ENCODE measurements around the gene NACC2. TPM values are rescaled to one million over a fixed set of nuclear protein-coding genes. Genes with fewer than 3 reads are reported as not detected.

The NACC2 gene
- total and polyA plus RNA-seq, 10 of the 15 experiments (the other 5 are each of a cell fraction or from before 2014, with no cell fraction given), result 0.66 to 14.7 (median 3.5) TPM

- DNase-seq (ENCODE audit: low read depth, low spot score) (no peak), FAIRE-seq (no peak), ATAC-seq (no peak)
- no peak overlapping the region for H3K9ac ChIP-seq (ENCODE audit: control insufficient read depth, insufficient read depth, low read length)
- intact Hi-C loops (cut with micrococcal nuclease; ENCODE audit: unreplicated experiment), result no loop called here
- H3K9me3 ChIP-seq (replicated peaks; ENCODE audit: control insufficient read depth, insufficient read depth, low read length), result no peaks in the 10 kb centered on the region
- ChIA-PET SMC1A (ENCODE audit: uncharacterized antibody, unreplicated experiment) (interaction anchor here (1.0 kb wide), 1 partner anchor 9 kb away, joined by 3 read pairs; no protein-coding TSS in a partner anchor), RAD21 (ENCODE audit: unreplicated experiment) (no interaction called here), POLR2A (interaction anchor here (0.5 kb wide), 1 partner anchor 309 kb away, joined by 3 read pairs; no protein-coding TSS in a partner anchor), CTCF (no interaction called here)
- no peak overlapping the region for H3K4me3 ChIP-seq
- H2AFZ ChIP-seq (ENCODE audit: control insufficient read depth, low read depth, low read length), result no peak overlapping the region
- no peak overlapping the region for H3K27ac ChIP-seq (ENCODE audit: control insufficient read depth, insufficient read depth)
- no peaks in the 10 kb centered on the region for H3K27me3 ChIP-seq (replicated peaks in 1 of 2; ENCODE audit: control insufficient read depth in 2 of 2, insufficient read depth in 2 of 2, low read length in 1 of 2)
- H3K79me2 ChIP-seq (ENCODE audit: control insufficient read depth, insufficient read depth, low read length), result no peaks in the 10 kb centered on the region; the same call in 1 of the 2 replicates
- no TSS peak for BruUV-seq (replicated peaks)
- H3K36me3 ChIP-seq (ENCODE audit: control insufficient read depth in 2 of 2, insufficient read depth in 2 of 2, low read length in 1 of 2), result no peaks in the 10 kb centered on the region; a peak in 1 of 4 replicates
- 57% methylated on average over 26 of the region's 27 CpGs for WGBS (ENCODE audit: insufficient coverage, insufficient replicate concordance, low lambda C conversion rate, missing lambda C conversion rate)
- no peaks in the 10 kb centered on the region for H3K4me1 ChIP-seq (ENCODE audit: control insufficient read depth, insufficient read depth, low read length)
- in situ Hi-C loops (cut with MboI), result no loop called here
- no peak overlapping the region for H3K4me2 ChIP-seq (ENCODE audit: control insufficient read depth, insufficient read depth)
- H4K20me1 ChIP-seq (ENCODE audit: control insufficient read depth, insufficient read depth), result no peaks in the 10 kb centered on the region
- no peak for TF ChIP-seq MTA2 (IDR thresholded peaks at IDR 0.05; ENCODE audit: low read depth)
- TF ChIP-seq RFX5 (IDR thresholded peaks at IDR 0.05; ENCODE audit: low read depth, low read length), result no peak
- TF ChIP-seq LARP7 (IDR thresholded peaks at IDR 0.05), result no peak
- TF ChIP-seq SUZ12 (IDR thresholded peaks at IDR 0.05; ENCODE audit: unreplicated experiment), result no peak
- TF ChIP-seq ELK1 (IDR thresholded peaks at IDR 0.05; ENCODE audit: low read depth, low read length), result no peak
- TF ChIP-seq NR2C1 (IDR thresholded peaks at IDR 0.05), result no peak
- no peak for TF ChIP-seq MEF2A (IDR thresholded peaks at IDR 0.05; ENCODE audit: insufficient read depth, low read depth, low read length)
- TF ChIP-seq FOXK2 (IDR thresholded peaks at IDR 0.05), result no peak
- TF ChIP-seq E2F8 (IDR thresholded peaks at IDR 0.05; ENCODE audit: low read depth, partially characterized antibody), result no peak
- TF ChIP-seq, protein P1, sequence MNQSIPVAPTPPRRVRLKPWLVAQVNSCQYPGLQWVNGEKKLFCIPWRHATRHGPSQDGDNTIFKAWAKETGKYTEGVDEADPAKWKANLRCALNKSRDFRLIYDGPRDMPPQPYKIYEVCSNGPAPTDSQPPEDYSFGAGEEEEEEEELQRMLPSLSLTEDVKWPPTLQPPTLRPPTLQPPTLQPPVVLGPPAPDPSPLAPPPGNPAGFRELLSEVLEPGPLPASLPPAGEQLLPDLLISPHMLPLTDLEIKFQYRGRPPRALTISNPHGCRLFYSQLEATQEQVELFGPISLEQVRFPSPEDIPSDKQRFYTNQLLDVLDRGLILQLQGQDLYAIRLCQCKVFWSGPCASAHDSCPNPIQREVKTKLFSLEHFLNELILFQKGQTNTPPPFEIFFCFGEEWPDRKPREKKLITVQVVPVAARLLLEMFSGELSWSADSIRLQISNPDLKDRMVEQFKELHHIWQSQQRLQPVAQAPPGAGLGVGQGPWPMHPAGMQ (IDR thresholded peaks at IDR 0.05; ENCODE audit: borderline replicate concordance), result no peak
- no peak for TF ChIP-seq SMAD1 (IDR thresholded peaks at IDR 0.05; ENCODE audit: low read depth, partially characterized antibody)
- TF ChIP-seq IKZF1 (conservative IDR thresholded peaks at IDR 0.05), result no peak
- TF ChIP-seq, protein P2, sequence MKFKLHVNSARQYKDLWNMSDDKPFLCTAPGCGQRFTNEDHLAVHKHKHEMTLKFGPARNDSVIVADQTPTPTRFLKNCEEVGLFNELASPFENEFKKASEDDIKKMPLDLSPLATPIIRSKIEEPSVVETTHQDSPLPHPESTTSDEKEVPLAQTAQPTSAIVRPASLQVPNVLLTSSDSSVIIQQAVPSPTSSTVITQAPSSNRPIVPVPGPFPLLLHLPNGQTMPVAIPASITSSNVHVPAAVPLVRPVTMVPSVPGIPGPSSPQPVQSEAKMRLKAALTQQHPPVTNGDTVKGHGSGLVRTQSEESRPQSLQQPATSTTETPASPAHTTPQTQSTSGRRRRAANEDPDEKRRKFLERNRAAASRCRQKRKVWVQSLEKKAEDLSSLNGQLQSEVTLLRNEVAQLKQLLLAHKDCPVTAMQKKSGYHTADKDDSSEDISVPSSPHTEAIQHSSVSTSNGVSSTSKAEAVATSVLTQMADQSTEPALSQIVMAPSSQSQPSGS (IDR thresholded peaks at IDR 0.05; ENCODE audit: low read length), result no peak
- no peak for TF ChIP-seq NFYA (IDR thresholded peaks at IDR 0.05; ENCODE audit: borderline replicate concordance, low read depth, low read length)
These were observed 13.8 kb downstream of the NACC2 start for GRCh38 chr9:136081113-136081825.

Measured in GM12878 (cell line).